ENCODE measurements around the gene CD38.

The CD38 gene

GRCh38 chr4:15873117-15873516, 95.0 kb downstream of the CD38 start:
- TF ChIP-seq, protein P1, sequence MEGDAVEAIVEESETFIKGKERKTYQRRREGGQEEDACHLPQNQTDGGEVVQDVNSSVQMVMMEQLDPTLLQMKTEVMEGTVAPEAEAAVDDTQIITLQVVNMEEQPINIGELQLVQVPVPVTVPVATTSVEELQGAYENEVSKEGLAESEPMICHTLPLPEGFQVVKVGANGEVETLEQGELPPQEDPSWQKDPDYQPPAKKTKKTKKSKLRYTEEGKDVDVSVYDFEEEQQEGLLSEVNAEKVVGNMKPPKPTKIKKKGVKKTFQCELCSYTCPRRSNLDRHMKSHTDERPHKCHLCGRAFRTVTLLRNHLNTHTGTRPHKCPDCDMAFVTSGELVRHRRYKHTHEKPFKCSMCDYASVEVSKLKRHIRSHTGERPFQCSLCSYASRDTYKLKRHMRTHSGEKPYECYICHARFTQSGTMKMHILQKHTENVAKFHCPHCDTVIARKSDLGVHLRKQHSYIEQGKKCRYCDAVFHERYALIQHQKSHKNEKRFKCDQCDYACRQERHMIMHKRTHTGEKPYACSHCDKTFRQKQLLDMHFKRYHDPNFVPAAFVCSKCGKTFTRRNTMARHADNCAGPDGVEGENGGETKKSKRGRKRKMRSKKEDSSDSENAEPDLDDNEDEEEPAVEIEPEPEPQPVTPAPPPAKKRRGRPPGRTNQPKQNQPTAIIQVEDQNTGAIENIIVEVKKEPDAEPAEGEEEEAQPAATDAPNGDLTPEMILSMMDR (conservative IDR thresholded peaks at IDR 0.05), result no peak
- no peak overlapping the region for H3K27ac ChIP-seq

DNA sequence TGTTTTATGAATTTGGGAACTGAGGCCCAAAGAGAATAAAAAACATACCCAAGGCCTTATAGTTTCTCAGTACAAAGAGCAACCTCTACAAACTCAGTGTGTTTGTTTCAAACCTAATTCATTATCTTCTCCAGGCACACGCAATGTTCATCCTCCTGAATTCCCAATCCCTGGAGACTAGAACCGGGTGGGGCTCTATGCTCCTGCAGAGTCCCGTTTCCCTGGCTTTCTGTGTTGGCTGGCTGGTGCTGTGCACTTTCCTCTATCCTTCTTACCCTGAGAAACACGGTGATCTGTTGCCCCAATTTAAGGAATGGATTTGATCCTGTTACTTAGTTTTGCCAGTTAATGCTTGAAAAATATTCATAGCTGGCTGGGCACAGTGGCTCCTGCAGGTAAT, 96.5 kb downstream of the CD38 start:
- TF ChIP-seq, protein P1 (conservative IDR thresholded peaks at IDR 0.05), result no peak
- H3K27ac ChIP-seq, result no peak overlapping the region

- TF ChIP-seq, protein P1 (conservative IDR thresholded peaks at IDR 0.05), result no peak
- H3K27ac ChIP-seq, result no peak overlapping the region
Observed at GRCh38 chr4:15875663-15876460, 97.7 kb downstream of the CD38 start.

DNA sequence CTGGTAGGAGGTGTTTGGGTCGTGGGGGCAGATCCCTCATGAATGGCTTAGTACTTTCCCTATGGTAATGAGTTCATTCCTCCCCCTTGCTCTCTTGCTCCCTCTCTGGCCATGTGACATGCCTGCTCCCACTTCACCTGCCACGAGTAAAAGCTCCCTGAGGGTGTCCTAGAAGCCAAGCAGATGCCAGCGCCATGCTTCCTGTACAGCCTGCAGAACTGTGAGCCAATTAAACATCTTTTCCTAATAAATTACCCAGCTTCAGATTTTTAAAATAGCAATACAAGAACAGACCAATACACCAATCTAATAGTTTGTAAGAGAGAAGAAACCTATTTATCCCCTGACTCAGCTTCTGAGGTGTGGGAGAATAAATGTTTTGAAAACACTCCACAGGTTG, 99.9 kb downstream of the CD38 start:
- H3K27ac ChIP-seq, result no peak overlapping the region
- TF ChIP-seq, protein P1 (conservative IDR thresholded peaks at IDR 0.05), result no peak

DNA sequence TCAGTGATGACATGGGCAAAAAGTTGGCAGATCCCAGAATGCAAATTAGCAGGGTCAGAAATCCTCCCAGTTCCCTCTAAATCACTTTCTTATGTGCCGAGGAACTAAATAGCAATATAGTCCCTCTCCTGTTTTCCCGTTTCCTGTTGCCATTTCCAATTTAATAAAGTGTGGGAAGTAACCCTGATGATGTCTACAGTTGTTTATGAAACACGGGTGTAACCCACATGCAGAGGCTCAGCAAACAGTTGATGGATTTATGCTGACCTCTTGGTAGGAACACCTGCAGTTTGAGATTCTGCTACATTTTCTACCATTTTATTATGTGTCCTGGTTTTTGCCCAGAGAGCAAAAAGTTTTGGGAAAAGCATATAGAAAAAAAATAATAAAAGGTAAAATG, 103.7 kb downstream of the CD38 start:
- TF ChIP-seq, protein P1 (conservative IDR thresholded peaks at IDR 0.05), result no peak
- no peak overlapping the region for H3K27ac ChIP-seq

- TF ChIP-seq, protein P1 (conservative IDR thresholded peaks at IDR 0.05), result peak; percentile 92
Observed at GRCh38 chr4:15882675-15883086, 104.6 kb downstream of the CD38 start.

DNA sequence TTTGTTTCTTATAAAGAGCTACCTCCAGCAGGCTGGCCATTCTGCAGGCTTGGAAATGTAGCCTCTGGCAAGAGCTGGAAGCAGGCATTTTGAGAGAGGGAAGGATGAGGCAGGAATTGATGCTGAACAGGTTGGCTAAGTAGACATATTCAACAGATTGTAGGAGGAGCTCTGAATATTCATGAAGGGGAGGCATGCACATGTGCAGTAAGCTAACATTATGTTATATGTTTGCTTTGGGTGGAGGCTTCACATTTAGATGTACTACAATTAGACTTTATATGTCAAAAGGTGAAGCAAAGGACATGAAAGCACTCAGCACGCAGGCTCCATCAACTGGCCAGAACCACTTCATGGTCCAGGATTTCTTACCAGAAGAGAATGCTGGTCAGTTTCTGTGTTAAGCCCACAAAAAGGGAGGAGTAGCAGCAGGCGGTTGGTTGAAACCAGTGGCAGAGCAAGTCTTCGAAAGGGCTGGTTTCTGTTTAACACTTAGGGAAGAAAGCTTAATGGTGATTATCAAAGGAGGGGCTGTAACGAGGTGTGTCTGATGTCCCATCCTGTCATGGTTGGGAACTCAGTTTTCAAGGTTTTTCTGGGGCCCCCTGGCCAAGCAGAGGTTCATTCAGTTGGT, 105.6 kb downstream of the CD38 start:
- TF ChIP-seq, protein P1 (conservative IDR thresholded peaks at IDR 0.05), result no peak
- no peak overlapping the region for H3K27ac ChIP-seq

More at GRCh38 chr4:15882675-15883086, 104.6 kb downstream of the CD38 start:
- H3K27ac ChIP-seq, result no peak overlapping the region
